Measurements from ENCODE around the gene LRRC23. TPM values are rescaled to one million over a fixed set of nuclear protein-coding genes. Genes with fewer than 3 reads are reported as not detected.

Gene LRRC23
- total and polyA plus RNA-seq, 2 donors (not counting 1 experiment from before 2014, with no cell fraction given): 5.3 to 14.4 TPM

DNA sequence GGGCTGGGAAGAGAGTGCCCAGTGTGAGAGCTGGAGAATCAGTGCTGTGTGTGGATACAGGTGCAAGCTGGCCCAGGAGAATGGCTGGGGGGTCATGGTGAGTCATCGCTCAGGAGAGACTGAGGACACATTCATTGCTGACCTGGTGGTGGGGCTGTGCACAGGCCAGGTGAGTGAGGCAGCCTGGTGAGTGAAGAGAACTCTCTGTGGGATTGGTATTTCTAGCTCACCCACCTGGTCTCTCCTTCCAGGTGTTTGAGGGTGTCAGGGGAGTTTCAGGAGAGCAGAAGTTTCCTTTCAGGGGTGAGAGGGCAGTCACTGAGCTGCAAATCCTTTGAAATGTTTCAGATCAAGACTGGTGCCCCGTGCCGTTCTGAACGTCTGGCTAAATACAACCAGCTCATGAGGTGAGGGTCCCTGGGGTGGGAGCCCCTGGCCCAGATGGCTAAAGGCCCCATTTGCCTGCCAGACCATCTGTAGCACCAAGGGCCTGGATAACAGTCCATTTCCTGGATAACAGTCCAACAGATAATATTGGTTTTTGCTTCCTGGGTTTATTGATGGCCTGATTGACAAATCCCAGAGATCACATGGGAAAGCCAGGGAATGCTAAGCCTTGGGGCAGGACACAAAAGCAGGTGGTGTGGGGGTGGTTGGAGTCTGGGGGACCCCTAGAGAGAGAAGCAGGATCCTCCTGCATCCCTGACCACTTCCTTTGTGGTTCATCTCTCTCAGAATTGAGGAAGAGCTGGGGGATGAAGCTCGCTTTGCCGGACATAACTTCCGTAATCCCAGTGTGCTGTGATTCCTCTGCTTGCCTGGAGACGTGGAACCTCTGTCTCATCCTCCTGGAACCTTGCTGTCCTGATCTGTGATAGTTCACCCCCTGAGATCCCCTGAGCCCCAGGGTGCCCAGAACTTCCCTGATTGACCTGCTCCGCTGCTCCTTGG, 17.6 kb downstream of the LRRC23 start:
- DNase-seq (peak; percentile 59), ATAC-seq (ENCODE audit: low read depth) (peak; percentile 23)
- Histone ChIP-seq H2AFZ (ENCODE audit: insufficient read depth, low read depth, low read length, poor library complexity, severe bottlenecking) (peak overlapping the region; percentile 35), H3K4me1 (ENCODE audit: control insufficient read depth in 2 of 2, insufficient read depth in 2 of 2, low read length in 2 of 2) (peaks cover 39 to 50% of the 10 kb centered on the region in 2 donors), H3K4me3 (ENCODE audit: control extremely low read depth in 1 of 5, extremely low read depth in 1 of 5, insufficient read depth in 1 of 5, low read depth in 2 of 5, low read length in 4 of 5) (no peak overlapping the region), H3K4me2 (replicated peaks; ENCODE audit: low read depth, low read length, poor library complexity, severe bottlenecking) (peak overlapping the region; percentile 54), H3K36me3 (replicated peaks in 1 of 2; ENCODE audit: control extremely low read depth in 1 of 2, control insufficient read depth in 1 of 2, extremely low read depth in 1 of 2, insufficient read depth in 2 of 2, low read length in 1 of 2) (peaks cover 0 to under 1% of the 10 kb centered on the region in 2 experiments), H3K27me3 (replicated peaks in 1 of 4; ENCODE audit: control extremely low read depth in 1 of 4, control insufficient read depth in 3 of 4, insufficient read depth in 4 of 4, low read length in 3 of 4) (no peaks in the 10 kb centered on the region), H4K20me1 (ENCODE audit: control insufficient read depth, insufficient read depth, low read length, poor library complexity, severe bottlenecking) (no peaks in the 10 kb centered on the region), H3K27ac (ENCODE audit: low read length in 2 of 2) (peak overlapping the region; percentile 54 to 57), H3K9me3 (ENCODE audit: control extremely low read depth in 1 of 3, control insufficient read depth in 2 of 3, insufficient read depth in 1 of 3, low read length in 2 of 3) (no peaks in the 10 kb centered on the region), H3K9ac (ENCODE audit: low read length) (no peak overlapping the region), H3K79me2 (ENCODE audit: control insufficient read depth, insufficient read depth, low read length) (peaks cover 22% of the 10 kb centered on the region)
- TF ChIP-seq EZH2 (IDR thresholded peaks at IDR 0.05; ENCODE audit: borderline replicate concordance, insufficient read depth, low read depth, low read length, poor library complexity, severe bottlenecking): no peak
- Mint-ChIP-seq H3K27me3 (no peaks in the 10 kb centered on the region), H3K4me1 (peaks cover 50% of the 10 kb centered on the region), H3K9me3 (ENCODE audit: insufficient read depth) (no peaks in the 10 kb centered on the region), H3K4me3 (peak overlapping the region; percentile 60), H3K27ac (peak overlapping the region; percentile 41)
- CTCF ChIA-PET: interaction anchor here (0.8 to 6.2 kb wide), 13 partner anchors 9 to 191 kb away, joined by 3 to 119 read pairs (median 7); partner anchors contain the start of genes C1R and SPSB2
- intact Hi-C loops (cut with micrococcal nuclease): no loop called here
- POLR2A ChIA-PET: interaction anchor here (1.1 to 1.4 kb wide), 2 partner anchors 49 to 53 kb away, joined by 3 to 6 read pairs; partner anchors contain the start of gene SPSB2
- WGBS (ENCODE audit: insufficient coverage): 32% methylated on average over 7 of the region's 9 CpGs

DNA sequence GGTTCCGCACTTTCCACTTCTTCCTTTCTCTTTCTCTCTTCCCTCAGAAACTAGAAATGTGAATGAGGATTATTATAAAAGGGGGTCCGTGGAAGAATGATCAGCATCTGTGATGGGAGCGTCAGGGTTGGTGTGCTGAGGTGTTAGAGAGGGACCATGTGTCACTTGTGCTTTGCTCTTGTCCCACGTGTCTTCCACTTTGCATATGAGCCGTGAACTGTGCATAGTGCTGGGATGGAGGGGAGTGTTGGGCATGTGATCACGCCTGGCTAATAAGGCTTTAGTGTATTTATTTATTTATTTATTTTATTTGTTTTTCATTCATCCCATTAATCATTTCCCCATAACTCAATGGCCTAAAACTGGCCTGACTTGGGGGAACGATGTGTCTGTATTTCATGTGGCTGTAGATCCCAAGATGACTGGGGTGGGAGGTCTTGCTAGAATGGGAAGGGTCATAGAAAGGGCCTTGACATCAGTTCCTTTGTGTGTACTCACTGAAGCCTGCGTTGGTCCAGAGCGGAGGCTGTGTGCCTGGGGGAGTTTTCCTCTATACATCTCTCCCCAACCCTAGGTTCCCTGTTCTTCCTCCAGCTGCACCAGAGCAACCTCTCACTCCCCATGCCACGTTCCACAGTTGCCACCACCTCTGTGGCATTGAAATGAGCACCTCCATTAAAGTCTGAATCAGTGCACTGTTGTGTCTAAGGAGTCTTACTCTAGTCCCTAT, 18.5 kb downstream of the LRRC23 start:
- H3K27ac ChIP-seq (ENCODE audit: low read length in 2 of 2): peak overlapping the region in 1 of 2 donors; percentile 57
- peak; percentile 53 for DNase-seq
- no peak overlapping the region for H3K4me3 ChIP-seq (ENCODE audit: control extremely low read depth in 1 of 5, extremely low read depth in 1 of 5, insufficient read depth in 1 of 5, low read depth in 2 of 5, low read length in 4 of 5)
- Mint-ChIP-seq H3K4me3 (peak overlapping the region; percentile 30), H3K9me3 (ENCODE audit: insufficient read depth) (no peaks in the 10 kb centered on the region), H3K27me3 (no peaks in the 10 kb centered on the region), H3K4me1 (peaks cover 50% of the 10 kb centered on the region), H3K27ac (peak overlapping the region; percentile 63)
- ChIA-PET CTCF (interaction anchor here (0.8 to 6.2 kb wide), 23 partner anchors 8 to 190 kb away, joined by 3 to 132 read pairs (median 7); partner anchors contain the start of genes C12orf57, C1RL, ENO2 and RNU7-1), POLR2A (interaction anchor here (1.4 to 6.4 kb wide), 2 partner anchors 13 to 50 kb away, joined by 6 to 37 read pairs; partner anchors contain the start of gene SPSB2)
- no peaks in the 10 kb centered on the region for H3K36me3 ChIP-seq (replicated peaks in 1 of 2; ENCODE audit: control extremely low read depth in 1 of 2, control insufficient read depth in 1 of 2, extremely low read depth in 1 of 2, insufficient read depth in 2 of 2, low read length in 1 of 2)
- H2AFZ ChIP-seq (ENCODE audit: insufficient read depth, low read depth, low read length, poor library complexity, severe bottlenecking): peak overlapping the region; percentile 35
- H3K4me2 ChIP-seq (replicated peaks; ENCODE audit: low read depth, low read length, poor library complexity, severe bottlenecking): peak overlapping the region; percentile 54
- 65% methylated on average over 2 of the region's 10 CpGs for WGBS (ENCODE audit: insufficient coverage)
- no peaks in the 10 kb centered on the region for H3K9me3 ChIP-seq (ENCODE audit: control extremely low read depth in 1 of 3, control insufficient read depth in 2 of 3, insufficient read depth in 1 of 3, low read length in 2 of 3)
- TF ChIP-seq, protein P1, sequence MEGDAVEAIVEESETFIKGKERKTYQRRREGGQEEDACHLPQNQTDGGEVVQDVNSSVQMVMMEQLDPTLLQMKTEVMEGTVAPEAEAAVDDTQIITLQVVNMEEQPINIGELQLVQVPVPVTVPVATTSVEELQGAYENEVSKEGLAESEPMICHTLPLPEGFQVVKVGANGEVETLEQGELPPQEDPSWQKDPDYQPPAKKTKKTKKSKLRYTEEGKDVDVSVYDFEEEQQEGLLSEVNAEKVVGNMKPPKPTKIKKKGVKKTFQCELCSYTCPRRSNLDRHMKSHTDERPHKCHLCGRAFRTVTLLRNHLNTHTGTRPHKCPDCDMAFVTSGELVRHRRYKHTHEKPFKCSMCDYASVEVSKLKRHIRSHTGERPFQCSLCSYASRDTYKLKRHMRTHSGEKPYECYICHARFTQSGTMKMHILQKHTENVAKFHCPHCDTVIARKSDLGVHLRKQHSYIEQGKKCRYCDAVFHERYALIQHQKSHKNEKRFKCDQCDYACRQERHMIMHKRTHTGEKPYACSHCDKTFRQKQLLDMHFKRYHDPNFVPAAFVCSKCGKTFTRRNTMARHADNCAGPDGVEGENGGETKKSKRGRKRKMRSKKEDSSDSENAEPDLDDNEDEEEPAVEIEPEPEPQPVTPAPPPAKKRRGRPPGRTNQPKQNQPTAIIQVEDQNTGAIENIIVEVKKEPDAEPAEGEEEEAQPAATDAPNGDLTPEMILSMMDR (IDR thresholded peaks at IDR 0.05): no peak
- no peak for TF ChIP-seq EZH2 (IDR thresholded peaks at IDR 0.05; ENCODE audit: borderline replicate concordance, insufficient read depth, low read depth, low read length, poor library complexity, severe bottlenecking)
- H3K79me2 ChIP-seq (ENCODE audit: control insufficient read depth, insufficient read depth, low read length): peaks cover 26% of the 10 kb centered on the region
- H3K9ac ChIP-seq (ENCODE audit: low read length): no peak overlapping the region
- peak; percentile 28 for ATAC-seq (ENCODE audit: low read depth)
- H3K4me1 ChIP-seq (ENCODE audit: control insufficient read depth in 2 of 2, insufficient read depth in 2 of 2, low read length in 2 of 2): peaks cover 40 to 51% of the 10 kb centered on the region in 2 donors
- intact Hi-C loops (cut with micrococcal nuclease): no loop called here
- no peaks in the 10 kb centered on the region for H4K20me1 ChIP-seq (ENCODE audit: control insufficient read depth, insufficient read depth, low read length, poor library complexity, severe bottlenecking)
- no peaks in the 10 kb centered on the region for H3K27me3 ChIP-seq (replicated peaks in 1 of 4; ENCODE audit: control extremely low read depth in 1 of 4, control insufficient read depth in 3 of 4, insufficient read depth in 4 of 4, low read length in 3 of 4)

All from B cell (primary cell).